Endothelial cell (in vitro differentiated cells): Measurements from ENCODE around the gene UPF1. TPM values are rescaled to one million over a fixed set of nuclear protein-coding genes. Genes with fewer than 3 reads are reported as not detected.
"Not testable (repeated sequence)": the region's sequence is repeated elsewhere in the genome, so short reads cannot be mapped to it uniquely, and the experiment has no call there.

ENCODE experiments used
- DNase-seq: peaks from one replicate; pipeline ENCODE4 v3.0.0; 2021; ENCODE audit warnings: low spot score
- H3K27ac Mint-ChIP-seq: one replicate; pipeline ENCODE4 v1.8.0; 2021; ENCODE audit warnings: mixed read lengths, inconsistent platforms; ENCODE audit not compliant: unreplicated experiment
- H3K27me3 Mint-ChIP-seq: one replicate; pipeline ENCODE4 v1.8.0; 2021; ENCODE audit warnings: mild to moderate bottlenecking, moderate library complexity, mixed read lengths, inconsistent platforms; ENCODE audit not compliant: unreplicated experiment
- H3K36me3 Mint-ChIP-seq: one replicate; pipeline ENCODE4 v1.8.0; 2021; ENCODE audit warnings: mild to moderate bottlenecking, low read depth, mixed read lengths, inconsistent platforms; ENCODE audit not compliant: unreplicated experiment
- H3K4me1 Mint-ChIP-seq: one replicate; pipeline ENCODE4 v1.8.0; 2021; ENCODE audit warnings: mild to moderate bottlenecking, mixed read lengths, inconsistent platforms; ENCODE audit not compliant: unreplicated experiment
- H3K4me3 Mint-ChIP-seq: one replicate; pipeline ENCODE4 v1.8.0; 2021; ENCODE audit warnings: mild to moderate bottlenecking, mixed read lengths, inconsistent platforms; ENCODE audit not compliant: unreplicated experiment
- H3K9me3 Mint-ChIP-seq: one replicate; pipeline ENCODE4 v1.8.0; 2021; ENCODE audit warnings: mixed read lengths, inconsistent platforms; ENCODE audit not compliant: unreplicated experiment
- total RNA-seq: library from RNA; stranded (reverse); fragmentation: NEBNext Ultra II Directional; extraction: Animal tissue kit (Norgen Biotek cat#: 25700); gene quantifications from one replicate; pipeline ENCODE4 v1.2.1, GENCODE V29; 2021; ENCODE audit not compliant: unreplicated experiment
- TF ChIP-seq, protein P1 (sequence below): fragments of 200-600 bp; sonication (generic); IDR thresholded peaks from one replicate; pipeline ENCODE4 v1.5.0; 2021; ENCODE audit warnings: antibody characterized with exemption; ENCODE audit not compliant: unreplicated experiment

Gene UPF1
- total RNA-seq, 1 donor from 2014 or later, result 69.8 TPM

DNA sequence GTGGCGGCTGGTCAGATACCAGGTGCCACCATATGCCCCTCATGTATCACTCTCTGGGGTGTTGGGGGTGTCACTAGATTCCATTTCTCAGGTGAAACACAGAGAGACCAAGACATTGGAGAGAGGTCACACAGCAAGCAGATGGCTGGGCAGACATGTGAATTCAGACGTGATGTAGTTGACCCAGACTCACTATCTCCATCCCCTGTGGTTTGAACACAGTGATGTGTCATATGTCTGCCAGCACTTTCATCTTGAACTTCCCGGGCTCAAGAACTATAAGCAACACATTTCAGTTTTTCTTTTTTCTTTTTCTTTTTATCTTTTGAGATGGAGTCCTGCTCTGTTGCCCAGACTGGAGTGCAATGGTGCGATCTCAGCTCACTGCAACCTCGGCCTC lies 16.1 kb upstream of the UPF1 start:
- H3K4me1 Mint-ChIP-seq, result no peaks in the 10 kb centered on the region
- no peak overlapping the region for H3K27ac Mint-ChIP-seq
- no peak overlapping the region for H3K4me3 Mint-ChIP-seq
- H3K9me3 Mint-ChIP-seq, result no peaks in the 10 kb centered on the region
- TF ChIP-seq, protein P1, sequence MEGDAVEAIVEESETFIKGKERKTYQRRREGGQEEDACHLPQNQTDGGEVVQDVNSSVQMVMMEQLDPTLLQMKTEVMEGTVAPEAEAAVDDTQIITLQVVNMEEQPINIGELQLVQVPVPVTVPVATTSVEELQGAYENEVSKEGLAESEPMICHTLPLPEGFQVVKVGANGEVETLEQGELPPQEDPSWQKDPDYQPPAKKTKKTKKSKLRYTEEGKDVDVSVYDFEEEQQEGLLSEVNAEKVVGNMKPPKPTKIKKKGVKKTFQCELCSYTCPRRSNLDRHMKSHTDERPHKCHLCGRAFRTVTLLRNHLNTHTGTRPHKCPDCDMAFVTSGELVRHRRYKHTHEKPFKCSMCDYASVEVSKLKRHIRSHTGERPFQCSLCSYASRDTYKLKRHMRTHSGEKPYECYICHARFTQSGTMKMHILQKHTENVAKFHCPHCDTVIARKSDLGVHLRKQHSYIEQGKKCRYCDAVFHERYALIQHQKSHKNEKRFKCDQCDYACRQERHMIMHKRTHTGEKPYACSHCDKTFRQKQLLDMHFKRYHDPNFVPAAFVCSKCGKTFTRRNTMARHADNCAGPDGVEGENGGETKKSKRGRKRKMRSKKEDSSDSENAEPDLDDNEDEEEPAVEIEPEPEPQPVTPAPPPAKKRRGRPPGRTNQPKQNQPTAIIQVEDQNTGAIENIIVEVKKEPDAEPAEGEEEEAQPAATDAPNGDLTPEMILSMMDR, result no peak
- peaks cover 5% of the 10 kb centered on the region for H3K27me3 Mint-ChIP-seq
- no peak for DNase-seq
- H3K36me3 Mint-ChIP-seq, result no peaks in the 10 kb centered on the region

DNA sequence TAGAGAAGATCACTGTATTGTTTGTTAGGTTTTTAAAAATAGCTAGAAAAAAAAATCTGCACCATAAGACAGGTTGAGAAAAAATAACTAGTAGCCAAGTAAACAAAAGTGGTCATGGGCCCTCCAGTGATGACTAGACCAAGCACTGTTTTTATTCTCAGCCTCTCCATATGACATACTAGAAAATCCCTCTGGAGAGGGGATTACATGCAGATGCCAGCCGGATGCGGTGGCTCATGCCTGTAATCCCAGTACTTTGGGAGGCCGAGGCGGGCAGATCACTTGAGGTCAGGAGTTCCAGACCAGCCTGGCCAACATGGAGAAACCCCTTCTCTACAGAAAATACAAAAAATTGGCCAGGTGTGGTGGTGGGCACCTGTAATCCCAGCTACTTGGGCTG lies 15.1 kb upstream of the UPF1 start:
- H3K27me3 Mint-ChIP-seq, H3K27ac Mint-ChIP-seq, H3K9me3 Mint-ChIP-seq, H3K4me1 Mint-ChIP-seq, H3K4me3 Mint-ChIP-seq, DNase-seq, H3K36me3 Mint-ChIP-seq: not testable (repeated sequence)

DNA sequence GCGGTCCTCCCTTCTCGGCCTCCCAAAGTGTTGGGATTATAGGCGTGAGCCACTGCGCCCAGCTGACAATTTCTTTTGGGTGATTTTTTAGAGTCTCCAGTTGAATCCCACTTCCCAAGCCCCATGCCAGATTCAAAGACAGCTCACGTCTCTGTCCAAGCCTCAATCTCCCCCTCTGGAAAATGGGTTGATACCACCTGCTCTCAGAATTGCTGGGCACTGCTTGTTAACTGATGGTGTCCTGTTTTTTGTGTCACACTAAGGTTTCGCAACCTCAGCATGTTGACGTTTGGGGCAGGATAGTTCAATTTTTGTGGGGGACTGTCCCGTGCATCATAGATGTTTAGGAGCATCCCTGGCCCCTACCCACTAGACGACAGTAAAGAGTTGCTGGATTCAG lies 14.2 kb upstream of the UPF1 start:
- H3K36me3 Mint-ChIP-seq, result no peaks in the 10 kb centered on the region
- H3K27me3 Mint-ChIP-seq, result peaks cover 3% of the 10 kb centered on the region
- H3K4me1 Mint-ChIP-seq, result no peaks in the 10 kb centered on the region
- TF ChIP-seq, protein P1, result no peak
- H3K27ac Mint-ChIP-seq, result no peak overlapping the region
- H3K9me3 Mint-ChIP-seq, result no peaks in the 10 kb centered on the region
- DNase-seq, result no peak
- H3K4me3 Mint-ChIP-seq, result no peak overlapping the region

DNA sequence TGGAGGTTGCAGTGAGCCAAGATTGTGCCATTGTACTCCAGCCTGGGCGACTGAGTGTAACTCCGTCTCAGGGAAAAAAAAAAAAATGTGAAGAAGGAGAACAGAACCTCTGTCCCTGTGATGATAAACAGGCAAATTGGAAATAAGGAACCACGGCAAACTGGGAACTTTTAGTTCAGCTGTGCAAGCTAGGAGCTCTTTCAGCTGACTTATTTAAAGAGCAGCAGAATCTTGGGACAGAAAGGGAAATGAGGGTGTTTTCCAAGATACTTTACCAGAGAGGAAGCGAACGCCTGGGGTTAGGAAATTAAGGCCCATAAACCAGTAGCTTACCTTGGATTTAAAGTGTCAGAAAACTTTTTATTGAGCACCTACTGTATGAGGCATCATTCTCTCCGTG lies 3.0 kb upstream of the UPF1 start:
- peaks cover 2% of the 10 kb centered on the region for H3K27me3 Mint-ChIP-seq

DNA sequence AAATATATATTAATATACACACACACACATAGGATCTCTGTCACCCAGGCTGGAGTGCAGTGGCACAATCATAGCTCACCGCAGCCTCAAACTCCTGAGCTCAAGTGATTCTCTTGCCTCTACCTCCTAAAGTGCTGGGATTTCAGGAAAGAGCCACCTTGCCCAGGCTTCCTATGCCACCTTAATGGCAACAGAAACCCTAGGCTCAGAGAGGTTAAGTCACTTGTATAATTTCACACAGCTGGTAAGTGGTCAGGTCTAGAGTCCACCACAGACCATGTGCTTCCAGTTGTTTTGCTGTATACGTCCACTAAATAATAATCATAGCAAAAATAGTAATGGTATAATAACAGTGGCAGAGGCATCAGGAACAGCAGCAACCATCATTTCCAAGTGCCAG lies 1.3 kb upstream of the UPF1 start:
- DNase-seq, result no peak
- TF ChIP-seq, protein P1, result no peak
- H3K36me3 Mint-ChIP-seq, result peaks cover 13% of the 10 kb centered on the region
- H3K4me1 Mint-ChIP-seq, result peaks cover 22% of the 10 kb centered on the region
- peaks cover 2% of the 10 kb centered on the region for H3K27me3 Mint-ChIP-seq
- peak overlapping the region; percentile 47 for H3K4me3 Mint-ChIP-seq
- no peak overlapping the region for H3K27ac Mint-ChIP-seq
- no peaks in the 10 kb centered on the region for H3K9me3 Mint-ChIP-seq

More for the DNA sequence above, 3.0 kb upstream of the UPF1 start:
- Mint-ChIP-seq H3K4me3 (no peak overlapping the region), H3K27ac (no peak overlapping the region), H3K36me3 (peaks cover 5% of the 10 kb centered on the region), H3K4me1 (peaks cover 12% of the 10 kb centered on the region), H3K9me3 (no peaks in the 10 kb centered on the region)
- DNase-seq, result no peak
- TF ChIP-seq, protein P1, result no peak
